Loucy (cell line): ENCODE results near the gene TRIO.

Experiments
- H2AFZ ChIP-seq: fragments of 200-600 bp; sonication (generic); 2 replicates; pipeline ENCODE4 v1.6.0; 2016; ENCODE audit warnings: antibody characterized with exemption, mild to moderate bottlenecking, low read length, moderate library complexity
- H3F3A ChIP-seq: fragments of 200-600 bp; 2 replicates; pipeline ENCODE4 v1.6.0; 2016; ENCODE audit warnings: antibody characterized with exemption, low read depth, mild to moderate bottlenecking
- H3K27me3 ChIP-seq: fragments of 200-600 bp; sonication (generic); 2 replicates; pipeline ENCODE4 v1.6.1; 2014; ENCODE audit warnings: low read length, mild to moderate bottlenecking; ENCODE audit not compliant: insufficient read depth, poor library complexity, severe bottlenecking
- H3K36me3 ChIP-seq: fragments of 200-600 bp; sonication (generic); 2 replicates; pipeline ENCODE4 v1.6.1; 2016; ENCODE audit warnings: low read length; ENCODE audit not compliant: insufficient read depth
- H3K4me1 ChIP-seq: fragments of 200-600 bp; sonication (generic); 2 replicates; pipeline ENCODE4 v1.5.1; 2014; ENCODE audit warnings: low read length, mild to moderate bottlenecking; ENCODE audit not compliant: insufficient read depth, poor library complexity, severe bottlenecking
- H3K4me2 ChIP-seq: fragments of 200-600 bp; sonication (generic); 2 replicates; pipeline ENCODE4 v1.6.0; 2014; ENCODE audit warnings: antibody characterized with exemption, low read length, low read depth, mild to moderate bottlenecking; ENCODE audit not compliant: poor library complexity, severe bottlenecking
- H3K4me3 ChIP-seq: fragments of 200-600 bp; sonication (generic); 2 replicates; pipeline ENCODE4 v1.5.1; 2014; ENCODE audit warnings: low read length, mild to moderate bottlenecking, mixed read lengths; ENCODE audit not compliant: poor library complexity, severe bottlenecking
- H3K79me2 ChIP-seq: fragments of 200-600 bp; sonication (generic); 2 replicates; pipeline ENCODE4 v1.6.1; 2014; ENCODE audit warnings: low read length; ENCODE audit not compliant: insufficient read depth
- H3K9ac ChIP-seq: fragments of 200-600 bp; sonication (generic); 2 replicates; pipeline ENCODE4 v1.6.0; 2014; ENCODE audit warnings: mild to moderate bottlenecking, low read depth, low read length, moderate library complexity; ENCODE audit not compliant: poor library complexity, severe bottlenecking
- H3K9me2 ChIP-seq: fragments of 200-600 bp; sonication (generic); replicated peaks from 2 replicates; pipeline ENCODE4 v1.6.1; 2016; ENCODE audit warnings: low read depth, low read length, mixed read lengths
- H3K9me3 ChIP-seq: fragments of 200-600 bp; sonication (generic); 2 replicates; pipeline ENCODE4 v1.6.1; 2014; ENCODE audit warnings: mild to moderate bottlenecking, antibody characterized with exemption, low read length, low read depth; ENCODE audit not compliant: insufficient read depth
- H4K20me1 ChIP-seq: fragments of 200-600 bp; sonication (generic); 2 replicates; pipeline ENCODE4 v1.6.0; 2014; ENCODE audit warnings: antibody characterized with exemption, low read length, mild to moderate bottlenecking; ENCODE audit not compliant: insufficient read depth, poor library complexity, severe bottlenecking
- CTCF ChIP-seq: fragments of 200-600 bp; sonication (generic); conservative IDR thresholded peaks from 2 replicates; pipeline ENCODE4 v1.5.1; 2014; ENCODE audit warnings: mild to moderate bottlenecking, antibody characterized with exemption, low read length
- EZH2phosphoT487 ChIP-seq: fragments of 200-600 bp; IDR thresholded peaks from 2 replicates; pipeline ENCODE4 v1.6.1; 2018; ENCODE audit warnings: antibody characterized with exemption, mild to moderate bottlenecking, moderate library complexity, borderline replicate concordance

Gene TRIO

GRCh38 chr5:14464096-14464495 lies 321.0 kb downstream of the TRIO start:
- no peaks in the 10 kb centered on the region for H3K79me2 ChIP-seq

GRCh38 chr5:14464671-14465070 lies 321.5 kb downstream of the TRIO start:
- no peak for TF ChIP-seq CTCF
- no peak for TF ChIP-seq EZH2phosphoT487
- Histone ChIP-seq H2AFZ (no peak overlapping the region), H3K9me2 (no peaks in the 10 kb centered on the region), H3K4me2 (peak overlapping the region; percentile 23), H4K20me1 (no peaks in the 10 kb centered on the region), H3K4me3 (no peak overlapping the region), H3F3A (peaks cover 6% of the 10 kb centered on the region; the same call in 1 of the 2 replicates), H3K4me1 (peaks cover 23% of the 10 kb centered on the region), H3K9ac (peak overlapping the region; percentile 42), H3K9me3 (no peaks in the 10 kb centered on the region), H3K36me3 (peaks cover 57% of the 10 kb centered on the region; the same call in 1 of the 2 replicates), H3K27me3 (no peaks in the 10 kb centered on the region), H3K79me2 (no peaks in the 10 kb centered on the region)

More at GRCh38 chr5:14464096-14464495, 321.0 kb downstream of the TRIO start:
- Histone ChIP-seq H2AFZ (no peak overlapping the region), H3K27me3 (no peaks in the 10 kb centered on the region), H3K9ac (no peak overlapping the region), H3K4me3 (peak overlapping the region; percentile 4), H3K9me2 (no peaks in the 10 kb centered on the region), H3K9me3 (no peaks in the 10 kb centered on the region), H3K36me3 (peaks cover 62% of the 10 kb centered on the region; the same call in 1 of the 2 replicates), H4K20me1 (no peaks in the 10 kb centered on the region), H3F3A (peaks cover 6% of the 10 kb centered on the region; the same call in 1 of the 2 replicates), H3K4me2 (peak overlapping the region; percentile 23), H3K4me1 (peaks cover 23% of the 10 kb centered on the region)
- no peak for TF ChIP-seq CTCF

GRCh38 chr5:14465116-14465515 lies 322.0 kb downstream of the TRIO start:
- Histone ChIP-seq H3K9me3 (no peaks in the 10 kb centered on the region), H3K9me2 (no peaks in the 10 kb centered on the region), H3K27me3 (no peaks in the 10 kb centered on the region), H3K36me3 (peaks cover 57% of the 10 kb centered on the region; the same call in 1 of the 2 replicates), H3K4me1 (peaks cover 23% of the 10 kb centered on the region), H3K9ac (peak overlapping the region; percentile 42), H4K20me1 (no peaks in the 10 kb centered on the region), H3F3A (peaks cover 6% of the 10 kb centered on the region; the same call in 1 of the 2 replicates), H2AFZ (no peak overlapping the region), H3K79me2 (no peaks in the 10 kb centered on the region), H3K4me3 (no peak overlapping the region), H3K4me2 (peak overlapping the region; percentile 23)
- TF ChIP-seq CTCF: no peak
- TF ChIP-seq EZH2phosphoT487: no peak
